K562 (cell line): ENCODE results near the gene ZDHHC3. TPM values are rescaled to one million over a fixed set of nuclear protein-coding genes. Genes with fewer than 3 reads are reported as not detected.
A peak's percentile ranks its signal among the peaks of the same experiment; 100 is the strongest.

ENCODE experiments used
- ATAC-seq: fragments of 200-7000 bp; cut with Tn5 transposase; 3 replicates; pipeline ENCODE4 v1.9.1; 2020; ENCODE audit warnings: moderate library complexity
- BruUV-seq: library from RNA; stranded (reverse); fragments of 400-500 nt; replicated peaks from 2 replicates; lab custom pipeline; 2021; lab: Mats Ljungman, UMichigan
- CTCF ChIA-PET: fragments of 300-600 bp; formaldehyde crosslinking; extraction: SDS; loops from one replicate; lab custom pipeline; 2021; ENCODE audit warnings: low intra/inter-chr PET ratio; lab: Yijun Ruan, JAX
- POLR2A ChIA-PET: fragments of 300-600, 350-650 bp; sonication (Branson Sonifier 250); formaldehyde crosslinking; extraction: SDS; loops from one replicate; lab custom pipeline; 2021; ENCODE audit warnings: antibody characterized with exemption, inconsistent platforms; lab: Yijun Ruan, JAX
- DNase-seq, 4 experiments: peaks; one replicate each; pipeline versions ENCODE4 v3.0.0 to v3.0.0-alpha.2; 2011 to 2018; ENCODE audit warnings: low spot score in 3 of 4, mixed read lengths in 3 of 4; ENCODE audit errors: extremely low read depth in 1 of 4
- FAIRE-seq: peaks from 2 replicates; lab custom pipeline; 2011; peaks lifted over from hg19 to GRCh38; lab: Jason Lieb, UNC
- H2AFZ ChIP-seq: 2 replicates; pipeline ENCODE4 v1.6.0; 2011; ENCODE audit warnings: low read depth, low read length, control low read depth, inconsistent platforms
- H3K27ac ChIP-seq: fragments of 200-600 bp; 3 replicates; pipeline ENCODE4 v1.8.0; 2011; ENCODE audit warnings: low read depth, mild to moderate bottlenecking, control low read depth, inconsistent platforms, low read length, moderate library complexity, mixed read lengths; ENCODE audit errors: extremely low read depth
- H3K27me3 ChIP-seq, 2 experiments: fragments of 300-600 bp in 1 of 2; 2 replicates in 1 of 2; 3 replicates in 1 of 2; pipeline versions ENCODE4 v1.6.0 to v1.8.0; 2011; ENCODE audit warnings: inconsistent platforms in 2 of 2, low read length in 2 of 2, mild to moderate bottlenecking in 1 of 2, mixed read lengths in 1 of 2, moderate library complexity in 1 of 2; ENCODE audit not compliant: control insufficient read depth in 2 of 2, insufficient read depth in 2 of 2
- H3K36me3 ChIP-seq: fragments of 300-600 bp; 3 replicates; pipeline ENCODE4 v1.8.0; 2011; ENCODE audit warnings: mild to moderate bottlenecking, low read length, inconsistent platforms; ENCODE audit not compliant: control insufficient read depth, insufficient read depth
- H3K4me1 ChIP-seq, 2 experiments: fragments of 200-600 bp in 1 of 2; replicated peaks in 1 of 2; 2 replicates in 1 of 2; 3 replicates in 1 of 2; pipeline versions ENCODE4 v1.5.1 to v1.8.0; 2011; ENCODE audit warnings: inconsistent platforms in 2 of 2, low read length in 2 of 2, mild to moderate bottlenecking in 1 of 2, mixed read lengths in 1 of 2, moderate library complexity in 1 of 2; ENCODE audit not compliant: control insufficient read depth in 2 of 2, insufficient read depth in 2 of 2
- H3K4me2 ChIP-seq: 2 replicates; pipeline ENCODE4 v1.6.1; 2011; ENCODE audit warnings: low read length, control low read depth, inconsistent platforms, mixed read lengths; ENCODE audit not compliant: insufficient read depth
- H3K4me3 ChIP-seq: fragments of 200-600 bp; sonication (generic), shearing (Covaris generic); 2 replicates; pipeline ENCODE4 v1.5.1; 2016; ENCODE audit warnings: control low read depth, inconsistent platforms
- H3K79me2 ChIP-seq: fragments of 200-600 bp; 3 replicates; pipeline ENCODE4 v1.8.0; 2011; ENCODE audit warnings: low read length, inconsistent platforms; ENCODE audit not compliant: control insufficient read depth, insufficient read depth
- H3K9ac ChIP-seq, 2 experiments: 2 replicates each; pipeline versions ENCODE4 v1.6.0 to v1.6.1; 2011; ENCODE audit warnings: low read depth in 2 of 2, low read length in 2 of 2, control low read depth in 1 of 2, inconsistent platforms in 1 of 2, mild to moderate bottlenecking in 1 of 2, mixed read lengths in 1 of 2; ENCODE audit not compliant: insufficient read depth in 1 of 2
- H3K9me1 ChIP-seq: one replicate; pipeline ENCODE4 v1.6.0; 2011; ENCODE audit warnings: inconsistent platforms, mild to moderate bottlenecking, low read length, moderate library complexity; ENCODE audit not compliant: control insufficient read depth, insufficient read depth
- H3K9me3 ChIP-seq: replicated peaks from 2 replicates; pipeline ENCODE4 v1.5.1; 2011; ENCODE audit warnings: low read depth, low read length, inconsistent platforms; ENCODE audit not compliant: control insufficient read depth, insufficient read depth
- H4K20me1 ChIP-seq: replicated peaks from 2 replicates; pipeline ENCODE4 v1.6.1; 2011; ENCODE audit warnings: low read length, inconsistent platforms, mixed read lengths; ENCODE audit not compliant: control insufficient read depth, insufficient read depth
- ARID1B ChIP-seq: fragments of 450-650 bp; IDR thresholded peaks from 2 replicates; pipeline ENCODE4 v1.6.1; 2016; ENCODE audit warnings: antibody characterized with exemption, mild to moderate bottlenecking, inconsistent platforms
- BRCA1 ChIP-seq, 2 experiments: fragments of 450-650 bp in 1 of 2; sonication (generic) in 1 of 2; formaldehyde crosslinking in 1 of 2; IDR thresholded peaks; 2 replicates each; pipeline versions ENCODE4 v1.5.0 to v1.6.1; 2017 to 2020; ENCODE audit warnings: mild to moderate bottlenecking in 1 of 2, missing genetic modification reagents in 1 of 2
- CBFB ChIP-seq: sonication (generic); formaldehyde crosslinking; IDR thresholded peaks from 2 replicates; pipeline ENCODE4 v1.4.0; 2020; ENCODE audit warnings: mild to moderate bottlenecking, missing genetic modification reagents
- GABPB1 ChIP-seq: sonication (generic); formaldehyde crosslinking; IDR thresholded peaks from 2 replicates; pipeline ENCODE4 v1.8.0; 2022; ENCODE audit warnings: mild to moderate bottlenecking, missing genetic modification reagents
- IFI16 ChIP-seq: fragments of 250-450 bp; sonication (Bioruptor Pico); IDR thresholded peaks from 2 replicates; pipeline ENCODE4 v2.1.2; 2022; ENCODE audit warnings: mild to moderate bottlenecking, inconsistent platforms
- KAT8 ChIP-seq: fragments of 450-650 bp; IDR thresholded peaks from 2 replicates; pipeline ENCODE4 v1.6.1; 2016; ENCODE audit warnings: low read depth, mild to moderate bottlenecking
- KDM5B ChIP-seq: fragments of 200-600 bp; sonication (generic); IDR thresholded peaks from 2 replicates; pipeline ENCODE4 v1.6.1; 2012; ENCODE audit warnings: low read depth, mild to moderate bottlenecking, moderate library complexity, low read length, control low read depth, inconsistent platforms; ENCODE audit not compliant: insufficient replicate concordance
- KLF13 ChIP-seq: fragments of 450-650 bp; IDR thresholded peaks from 2 replicates; pipeline ENCODE4 v1.6.1; 2016; ENCODE audit warnings: missing genetic modification characterization, low read depth, mild to moderate bottlenecking, missing compliant biosample characterization, moderate library complexity, borderline replicate concordance
- LARP7 ChIP-seq: fragments of 450-650 bp; IDR thresholded peaks from 2 replicates; pipeline ENCODE4 v1.6.1; 2016
- LCOR ChIP-seq: sonication (generic); formaldehyde crosslinking; IDR thresholded peaks from 2 replicates; pipeline ENCODE4 v1.8.0; 2022; ENCODE audit warnings: mild to moderate bottlenecking, missing genetic modification reagents
- MAFG ChIP-seq: fragments of 450-650 bp; conservative IDR thresholded peaks from 2 replicates; pipeline ENCODE4 v1.6.1; 2016; ENCODE audit warnings: missing genetic modification characterization, missing compliant biosample characterization
- NCOA2 ChIP-seq, 2 experiments: fragments of 450-650 bp; IDR thresholded peaks; 2 replicates each; pipeline ENCODE4 v1.6.1; 2018; ENCODE audit warnings: mild to moderate bottlenecking in 2 of 2, moderate library complexity in 1 of 2; ENCODE audit not compliant: partially characterized antibody in 2 of 2
- SLC30A9 ChIP-seq: fragments of 250-450 bp; sonication (Bioruptor Pico); IDR thresholded peaks from 2 replicates; pipeline ENCODE4 v1.8.0; 2022; ENCODE audit warnings: mild to moderate bottlenecking, moderate library complexity
- SP2 ChIP-seq: IDR thresholded peaks from 2 replicates; pipeline ENCODE4 v1.6.1; 2011; ENCODE audit warnings: mild to moderate bottlenecking, low read depth, low read length, moderate library complexity; ENCODE audit not compliant: poor library complexity, severe bottlenecking; ENCODE audit errors: extremely low read depth
- SPI1 ChIP-seq: IDR thresholded peaks from 2 replicates; pipeline ENCODE4 v1.6.1; 2011; ENCODE audit warnings: low read depth, low read length, control low read depth, borderline replicate concordance
- ZNF24 ChIP-seq: fragments of 450-650 bp; IDR thresholded peaks from 2 replicates; pipeline ENCODE4 v1.6.1; 2016
- ZNF551 ChIP-seq: fragments of 250-450 bp; sonication (Bioruptor Pico); IDR thresholded peaks from 2 replicates; pipeline ENCODE4 v1.5.0; 2021; ENCODE audit warnings: mild to moderate bottlenecking, moderate library complexity
- WGBS: fragments of 100-300 bp; shearing (Covaris generic); methylation state at CpG from one replicate; pipeline ENCODE4 v1.1.6; 2016; ENCODE audit warnings: low coverage, mixed read lengths; ENCODE audit not compliant: insufficient coverage; ENCODE audit errors: missing lambda C conversion rate; 5-methylcytosine and 5-hydroxymethylcytosine counted together
- in situ Hi-C: fragments of 300-500 bp; cut with MboI; formaldehyde crosslinking; loops from 4 replicates; pipeline ENCODE4 v1.15.0; 2018; ENCODE audit warnings: inconsistent platforms, mixed read lengths
- intact Hi-C: fragments of 100-400 bp; cut with micrococcal nuclease; formaldehyde crosslinking; loops from 2 replicates; pipeline ENCODE4 v1.14.2; 2022
- polyA plus RNA-seq, 8 experiments: library from polyadenylated mRNA; depleted of rRNA in 4 of 8; stranded (reverse) in 5 of 8; unstranded in 3 of 8; fragments of >200 nt; fragmentation: Nextera tagmentation in 2 of 8; fragmentation: Illumina TruSeq in 1 of 8; extraction: Ambion mirVana in 2 of 8; extraction: Trizol in 1 of 8; gene quantifications; 2 replicates each; pipeline versions ENCODE4 v1.2.1 to v1.2.3, GENCODE V29; 2011 to 2014; ENCODE audit warnings: inconsistent platforms in 1 of 8, missing spikeins in 1 of 8
- total RNA-seq, 7 experiments: library from RNA; depleted of rRNA in 6 of 7; stranded (reverse); fragments of >200 nt in 6 of 7; fragmentation: Illumina TruSeq in 2 of 7; extraction: Trizol in 2 of 7; gene quantifications; 2 replicates each; pipeline versions ENCODE4 v1.2.1 to v1.2.3, GENCODE V29; 2011 to 2021; ENCODE audit warnings: low replicate concordance in 1 of 7
- TF ChIP-seq, protein P1 (sequence below), 2 experiments: fragments of 450-650 bp in 1 of 2; sonication (generic) in 1 of 2; formaldehyde crosslinking in 1 of 2; IDR thresholded peaks in 1 of 2; conservative IDR thresholded peaks in 1 of 2; 2 replicates each; pipeline versions ENCODE4 v1.6.1 to v1.8.1; 2016 to 2023; ENCODE audit warnings: mild to moderate bottlenecking in 2 of 2, moderate library complexity in 2 of 2, inconsistent platforms in 1 of 2, missing genetic modification reagents in 1 of 2
- TF ChIP-seq, protein P2 (sequence below): fragments of 250-450 bp; sonication (Bioruptor Pico); IDR thresholded peaks from 2 replicates; pipeline ENCODE4 v1.8.0; 2022; ENCODE audit warnings: inconsistent platforms, mild to moderate bottlenecking, moderate library complexity, borderline replicate concordance

The ZDHHC3 gene
- total and polyA plus RNA-seq, 9 of the 15 experiments (the other 6 are each of a cell fraction or from before 2014, with no cell fraction given): 10.3 to 120 (median 67.2) TPM

DNA sequence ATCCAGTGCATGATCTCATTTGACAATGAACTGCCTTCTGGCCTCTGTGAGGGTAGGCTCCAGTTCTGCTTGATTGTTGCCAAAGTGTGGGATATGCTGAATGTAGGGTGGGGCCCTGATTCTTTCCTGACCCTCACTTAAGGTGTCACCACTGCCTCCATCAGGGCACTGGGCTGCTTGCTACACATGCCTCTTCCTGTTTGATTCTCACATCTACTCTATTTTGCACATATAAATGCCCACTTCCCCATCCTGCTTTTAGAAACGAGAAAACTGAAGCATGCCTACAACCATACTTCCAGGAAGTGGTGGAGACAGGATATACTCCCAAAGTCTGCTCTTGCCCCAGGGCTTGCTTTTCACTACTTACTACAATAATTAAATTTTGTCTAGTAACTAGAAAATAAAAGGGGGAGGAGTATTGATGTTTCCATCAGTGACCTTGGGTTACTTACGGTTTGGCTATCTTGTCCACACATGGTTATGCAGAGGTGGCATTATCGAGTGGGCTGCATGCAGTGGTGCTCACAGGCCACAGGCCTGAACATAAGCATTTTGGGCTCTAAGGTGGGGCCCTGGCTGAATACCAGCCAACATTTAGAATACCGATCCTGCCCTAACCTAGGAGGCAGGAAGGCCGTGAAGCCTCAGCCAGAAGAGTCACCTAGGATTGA is 6.7 kb downstream of the ZDHHC3 start:
- Histone ChIP-seq H3K27ac (peak overlapping the region; percentile 36; the same call in 2 of the 3 replicates), H3K9me3 (no peaks in the 10 kb centered on the region), H3K4me3 (no peak overlapping the region), H2AFZ (no peak overlapping the region), H3K4me1 (peaks cover 35 to 53% of the 10 kb centered on the region in 2 experiments), H3K9ac (peak overlapping the region in 1 of 2 experiments; percentile 72; a peak in 1 of 4 replicates), H3K36me3 (peaks cover 19% of the 10 kb centered on the region), H3K79me2 (peaks cover 81% of the 10 kb centered on the region), H3K4me2 (peak overlapping the region; percentile 63), H3K9me1 (peaks cover 11% of the 10 kb centered on the region), H4K20me1 (peaks cover 13% of the 10 kb centered on the region), H3K27me3 (no peaks in the 10 kb centered on the region)
- ChIA-PET CTCF (no interaction called here), POLR2A (interaction anchor here (0.7 to 2.0 kb wide), 8 partner anchors 8 to 625 kb away, joined by 3 to 7 read pairs (median 4); no protein-coding TSS in a partner anchor)
- WGBS: 59% methylated on average over 5 of the region's 5 CpGs
- BruUV-seq: no TSS peak
- peak; percentile 55 for ATAC-seq
- in situ Hi-C loops: no loop called here
- no peak for FAIRE-seq
- intact Hi-C loops: no loop called here
- peak in 2 of 4 experiments; percentile 32 to 41 for DNase-seq
- TF ChIP-seq, protein P1, sequence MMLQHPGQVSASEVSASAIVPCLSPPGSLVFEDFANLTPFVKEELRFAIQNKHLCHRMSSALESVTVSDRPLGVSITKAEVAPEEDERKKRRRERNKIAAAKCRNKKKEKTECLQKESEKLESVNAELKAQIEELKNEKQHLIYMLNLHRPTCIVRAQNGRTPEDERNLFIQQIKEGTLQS (IDR thresholded peaks at IDR 0.05): no peak
- TF ChIP-seq, protein P1 (CRISPR knock-in tag; conservative IDR thresholded peaks at IDR 0.05): no peak
- TF ChIP-seq GABPB1 (CRISPR knock-in tag) (0 out of 2 replicates have a peak, but pooled peaks have one; percentile 26), KAT8 (no peak), KLF13 (tag) (no peak), CBFB (0 out of 2 replicates have a peak, but pooled peaks have one; percentile 7), MAFG (tag) (no peak), IFI16 (CRISPR knock-in tag) (no peak), ZNF24 (no peak), SPI1 (peak; percentile 45; the same call in 1 of the 2 replicates), ZNF551 (CRISPR knock-in tag) (no peak), SLC30A9 (CRISPR knock-in tag) (no peak), KDM5B (no peak), NCOA2 (IDR thresholded peaks at IDR 0.05; ENCODE audit: partially characterized antibody in 2 of 2) (no peak), BRCA1 (IDR thresholded peaks at IDR 0.05) (no peak), BRCA1 (CRISPR knock-in tag; IDR thresholded peaks at IDR 0.05) (no peak), SP2 (no peak), LCOR (CRISPR knock-in tag) (no peak), ARID1B (no peak), LARP7 (no peak)
- TF ChIP-seq, protein P2, sequence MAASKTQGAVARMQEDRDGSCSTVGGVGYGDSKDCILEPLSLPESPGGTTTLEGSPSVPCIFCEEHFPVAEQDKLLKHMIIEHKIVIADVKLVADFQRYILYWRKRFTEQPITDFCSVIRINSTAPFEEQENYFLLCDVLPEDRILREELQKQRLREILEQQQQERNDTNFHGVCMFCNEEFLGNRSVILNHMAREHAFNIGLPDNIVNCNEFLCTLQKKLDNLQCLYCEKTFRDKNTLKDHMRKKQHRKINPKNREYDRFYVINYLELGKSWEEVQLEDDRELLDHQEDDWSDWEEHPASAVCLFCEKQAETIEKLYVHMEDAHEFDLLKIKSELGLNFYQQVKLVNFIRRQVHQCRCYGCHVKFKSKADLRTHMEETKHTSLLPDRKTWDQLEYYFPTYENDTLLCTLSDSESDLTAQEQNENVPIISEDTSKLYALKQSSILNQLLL (CRISPR knock-in tag): no peak
